ENCODE measurements around the gene PF4V1. TPM values are rescaled to one million over a fixed set of nuclear protein-coding genes. Genes with fewer than 3 reads are reported as not detected.
"Not testable (repeated sequence)": the region's sequence is repeated elsewhere in the genome, so short reads cannot be mapped to it uniquely, and the experiment has no call there.

The PF4V1 gene
- total RNA-seq, 1 donor from 2014 or later = not detected

- DNase-seq = no peak
- peak; percentile 32 to 46 for ATAC-seq
- intact Hi-C loops (cut with DNase I) = no loop called here
- no peaks in the 10 kb centered on the region for H3K9me3 ChIP-seq
- no peak for TF ChIP-seq CTCF (IDR thresholded peaks at IDR 0.05)
- H3K27ac ChIP-seq = no peak overlapping the region
- H3K4me3 ChIP-seq = no peak overlapping the region
- H3K27me3 ChIP-seq (ENCODE audit: low read depth) = no peaks in the 10 kb centered on the region
- peaks cover 23% of the 10 kb centered on the region for H3K4me1 ChIP-seq
- no peaks in the 10 kb centered on the region for H3K36me3 ChIP-seq
Observed at GRCh38 chr4:73892966-73893365, 39.9 kb downstream of the PF4V1 start.

- Histone ChIP-seq H3K4me3 (no peak overlapping the region), H3K36me3 (no peaks in the 10 kb centered on the region), H3K27ac (no peak overlapping the region), H3K4me1 (peaks cover 23% of the 10 kb centered on the region), H3K27me3 (ENCODE audit: low read depth) (no peaks in the 10 kb centered on the region), H3K9me3 (no peaks in the 10 kb centered on the region)
- ATAC-seq (no peak), DNase-seq (no peak)
- TF ChIP-seq CTCF (IDR thresholded peaks at IDR 0.05) = no peak
- intact Hi-C loops (cut with DNase I) = no loop called here
Observed at GRCh38 chr4:73894001-73894400, 40.9 kb downstream of the PF4V1 start.

GRCh38 chr4:73895201-73896175, 42.4 kb downstream of the PF4V1 start:
- intact Hi-C loops (cut with DNase I) = no loop called here
- no peak overlapping the region for H3K27ac ChIP-seq
- no peak overlapping the region for H3K4me3 ChIP-seq
- H3K4me1 ChIP-seq = peaks cover 23% of the 10 kb centered on the region
- no peak for TF ChIP-seq CTCF (IDR thresholded peaks at IDR 0.05)
- no peaks in the 10 kb centered on the region for H3K36me3 ChIP-seq
- H3K9me3 ChIP-seq = no peaks in the 10 kb centered on the region
- no peak for ATAC-seq
- DNase-seq = no peak
- H3K27me3 ChIP-seq (ENCODE audit: low read depth) = no peaks in the 10 kb centered on the region

GRCh38 chr4:73896416-73896815, 43.3 kb downstream of the PF4V1 start:
- Histone ChIP-seq H3K9me3 (no peaks in the 10 kb centered on the region), H3K4me1 (peaks cover 19% of the 10 kb centered on the region), H3K4me3 (no peak overlapping the region), H3K27me3 (ENCODE audit: low read depth) (no peaks in the 10 kb centered on the region), H3K36me3 (no peaks in the 10 kb centered on the region), H3K27ac (no peak overlapping the region)
- no peak for DNase-seq
- no peak for ATAC-seq
- TF ChIP-seq CTCF (IDR thresholded peaks at IDR 0.05) = no peak
- intact Hi-C loops (cut with DNase I) = no loop called here

- no peak for TF ChIP-seq CTCF (IDR thresholded peaks at IDR 0.05)
- H3K9me3 ChIP-seq = no peaks in the 10 kb centered on the region
- no peaks in the 10 kb centered on the region for H3K27me3 ChIP-seq (ENCODE audit: low read depth)
- peak in 1 of 2 donors; percentile 32 for ATAC-seq
- no peak overlapping the region for H3K27ac ChIP-seq
- H3K4me1 ChIP-seq = peaks cover 8% of the 10 kb centered on the region
- no peak for DNase-seq
- intact Hi-C loops (cut with DNase I) = no loop called here
- no peak overlapping the region for H3K4me3 ChIP-seq
- H3K36me3 ChIP-seq = no peaks in the 10 kb centered on the region
Observed at GRCh38 chr4:73897380-73898136, 44.5 kb downstream of the PF4V1 start.

- intact Hi-C loops (cut with DNase I); H3K4me1 ChIP-seq; H3K27ac ChIP-seq; DNase-seq; ATAC-seq; H3K9me3 ChIP-seq; H3K27me3 ChIP-seq (ENCODE audit: low read depth); H3K36me3 ChIP-seq; H3K4me3 ChIP-seq: not testable (repeated sequence)
Observed at GRCh38 chr4:73899338-73899737, 46.2 kb downstream of the PF4V1 start.
